Mammary epithelial cell (primary cell): ENCODE results near the gene UGGT2.

Experiments used
- EZH2 ChIP-seq: IDR thresholded peaks from 2 replicates; pipeline ENCODE4 v1.6.1; 2012; ENCODE audit warnings: low read length, inconsistent platforms, borderline replicate concordance
- TF ChIP-seq, protein P1 (sequence below), 2 donors: IDR thresholded peaks in 1 of 2; conservative IDR thresholded peaks in 1 of 2; 2 replicates each; pipeline ENCODE4 v1.5.1; 2011 to 2012; ENCODE audit warnings: inconsistent platforms in 2 of 2, low read length in 2 of 2, mild to moderate bottlenecking in 2 of 2, control low read depth in 1 of 2, low read depth in 1 of 2; ENCODE audit not compliant: insufficient read depth in 1 of 2; ENCODE audit errors: extremely low read depth in 1 of 2

DNA sequence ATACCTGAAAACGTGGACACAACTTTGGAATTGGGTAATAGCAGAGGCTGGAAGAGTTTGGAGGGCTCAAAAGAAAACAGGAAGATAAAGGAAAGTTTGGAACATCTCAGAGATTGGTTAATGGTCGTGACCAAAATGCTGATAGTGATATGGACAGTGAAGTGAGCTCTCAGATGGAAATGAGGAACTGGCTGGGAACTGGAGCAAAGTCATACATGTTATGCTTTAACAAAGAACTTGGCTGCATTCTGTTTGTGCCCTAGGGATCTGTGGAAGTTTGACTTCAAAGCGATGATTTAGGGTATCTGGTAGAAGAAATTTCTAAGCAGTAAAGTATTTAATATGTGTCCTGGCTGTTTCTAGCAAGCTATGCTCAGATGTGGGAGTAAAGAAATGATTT, 240.1 kb downstream of the UGGT2 start:
- TF ChIP-seq, protein P1, sequence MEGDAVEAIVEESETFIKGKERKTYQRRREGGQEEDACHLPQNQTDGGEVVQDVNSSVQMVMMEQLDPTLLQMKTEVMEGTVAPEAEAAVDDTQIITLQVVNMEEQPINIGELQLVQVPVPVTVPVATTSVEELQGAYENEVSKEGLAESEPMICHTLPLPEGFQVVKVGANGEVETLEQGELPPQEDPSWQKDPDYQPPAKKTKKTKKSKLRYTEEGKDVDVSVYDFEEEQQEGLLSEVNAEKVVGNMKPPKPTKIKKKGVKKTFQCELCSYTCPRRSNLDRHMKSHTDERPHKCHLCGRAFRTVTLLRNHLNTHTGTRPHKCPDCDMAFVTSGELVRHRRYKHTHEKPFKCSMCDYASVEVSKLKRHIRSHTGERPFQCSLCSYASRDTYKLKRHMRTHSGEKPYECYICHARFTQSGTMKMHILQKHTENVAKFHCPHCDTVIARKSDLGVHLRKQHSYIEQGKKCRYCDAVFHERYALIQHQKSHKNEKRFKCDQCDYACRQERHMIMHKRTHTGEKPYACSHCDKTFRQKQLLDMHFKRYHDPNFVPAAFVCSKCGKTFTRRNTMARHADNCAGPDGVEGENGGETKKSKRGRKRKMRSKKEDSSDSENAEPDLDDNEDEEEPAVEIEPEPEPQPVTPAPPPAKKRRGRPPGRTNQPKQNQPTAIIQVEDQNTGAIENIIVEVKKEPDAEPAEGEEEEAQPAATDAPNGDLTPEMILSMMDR (conservative IDR thresholded peaks at IDR 0.05 in 1 of 2, IDR thresholded peaks at IDR 0.05 in 1 of 2; ENCODE audit: extremely low read depth in 1 of 2, insufficient read depth in 1 of 2, low read depth in 1 of 2, low read length in 2 of 2): no peak
- no peak for TF ChIP-seq EZH2
